ENCODE data around the gene TNIK.

The TNIK gene

DNA sequence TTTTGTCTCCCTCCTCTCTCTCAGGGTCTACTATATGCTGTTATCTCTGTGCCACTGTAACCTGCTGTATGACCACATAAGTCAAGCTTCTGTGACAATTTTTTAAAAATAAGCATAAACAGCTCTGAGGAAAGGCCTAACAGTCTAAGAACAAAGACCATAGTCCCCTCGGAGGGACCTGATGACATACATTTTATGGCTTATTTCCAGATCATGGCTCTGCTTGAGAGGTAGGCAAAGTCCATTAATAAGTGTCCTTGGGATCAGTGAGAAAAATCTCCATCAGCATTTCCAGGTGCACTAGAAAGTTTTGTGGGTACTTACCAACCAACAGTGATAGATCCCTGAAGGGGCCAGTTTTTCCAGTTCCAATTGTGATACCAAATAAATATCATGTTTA, 123.8 kb downstream of the TNIK start:
- ATAC-seq (no peak), DNase-seq (no peak)

DNA sequence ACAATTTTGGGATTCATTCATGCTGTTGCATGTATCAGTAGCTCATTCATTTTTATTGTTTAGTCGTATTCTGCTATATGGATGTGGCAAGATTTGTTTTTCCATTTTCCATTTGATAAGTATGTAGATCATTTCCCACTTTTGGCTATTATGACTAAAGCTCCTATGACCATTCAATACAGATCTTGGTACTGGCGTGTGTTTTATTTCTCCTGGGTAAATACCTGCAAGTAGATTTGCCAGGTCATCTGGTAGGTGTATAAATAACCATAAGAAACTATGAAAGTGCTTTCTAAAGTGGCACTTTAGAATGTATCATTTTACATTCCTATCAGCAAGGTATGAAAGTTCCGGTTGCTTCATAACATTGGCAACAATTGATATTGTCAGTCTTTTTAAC, 124.6 kb downstream of the TNIK start:
- DNase-seq: no peak
- no peak for ATAC-seq

DNA sequence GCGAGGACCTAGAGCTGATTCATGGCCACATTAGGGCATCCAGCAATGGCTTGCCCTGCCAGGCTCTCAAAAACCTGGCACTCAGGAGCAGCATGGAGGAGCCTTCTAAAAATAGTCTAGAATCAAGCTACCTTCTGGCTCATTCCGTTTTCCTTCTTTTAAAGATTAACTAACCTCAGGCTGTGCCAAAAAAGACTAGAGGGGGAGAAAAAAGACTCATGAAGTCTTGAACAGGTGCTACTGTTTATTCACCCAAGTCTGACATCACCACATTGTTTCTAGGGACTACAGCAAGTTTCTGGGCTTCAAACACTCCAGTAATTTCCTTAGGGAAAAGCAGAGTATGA, 125.8 kb downstream of the TNIK start:
- ATAC-seq: no peak
- no peak for DNase-seq

- ATAC-seq (no peak), DNase-seq (no peak)
Observed at GRCh38 chr3:171333784-171334464, 126.3 kb downstream of the TNIK start.

GRCh38 chr3:171330938-171331337, 129.3 kb downstream of the TNIK start:
- ATAC-seq (no peak), DNase-seq (no peak)

DNA sequence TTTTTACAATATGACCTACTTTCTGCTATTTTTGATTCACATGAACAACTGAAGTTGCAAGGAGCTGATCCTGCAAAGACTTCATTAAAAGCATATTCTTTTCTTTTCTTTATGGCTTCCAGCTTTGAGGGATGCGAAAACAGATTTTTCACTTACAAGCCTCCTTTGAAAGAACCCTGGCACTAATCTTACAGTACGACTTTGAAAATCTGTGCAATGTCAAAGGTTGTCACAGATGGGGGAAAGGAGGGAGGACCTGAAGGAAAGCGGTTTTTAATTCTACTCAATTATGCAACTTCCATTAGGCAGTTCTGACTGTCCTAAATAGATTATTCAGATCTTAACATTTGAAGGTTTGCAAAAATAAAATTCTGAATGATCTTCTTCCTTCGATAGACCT, 130.5 kb downstream of the TNIK start:
- DNase-seq: no peak

GRCh38 chr3:171328419-171329082, 131.7 kb downstream of the TNIK start:
- ATAC-seq: peak; percentile 69
- peak; percentile 48 for DNase-seq

More for the DNA sequence above, 130.5 kb downstream of the TNIK start:
- ATAC-seq: no peak

DNA sequence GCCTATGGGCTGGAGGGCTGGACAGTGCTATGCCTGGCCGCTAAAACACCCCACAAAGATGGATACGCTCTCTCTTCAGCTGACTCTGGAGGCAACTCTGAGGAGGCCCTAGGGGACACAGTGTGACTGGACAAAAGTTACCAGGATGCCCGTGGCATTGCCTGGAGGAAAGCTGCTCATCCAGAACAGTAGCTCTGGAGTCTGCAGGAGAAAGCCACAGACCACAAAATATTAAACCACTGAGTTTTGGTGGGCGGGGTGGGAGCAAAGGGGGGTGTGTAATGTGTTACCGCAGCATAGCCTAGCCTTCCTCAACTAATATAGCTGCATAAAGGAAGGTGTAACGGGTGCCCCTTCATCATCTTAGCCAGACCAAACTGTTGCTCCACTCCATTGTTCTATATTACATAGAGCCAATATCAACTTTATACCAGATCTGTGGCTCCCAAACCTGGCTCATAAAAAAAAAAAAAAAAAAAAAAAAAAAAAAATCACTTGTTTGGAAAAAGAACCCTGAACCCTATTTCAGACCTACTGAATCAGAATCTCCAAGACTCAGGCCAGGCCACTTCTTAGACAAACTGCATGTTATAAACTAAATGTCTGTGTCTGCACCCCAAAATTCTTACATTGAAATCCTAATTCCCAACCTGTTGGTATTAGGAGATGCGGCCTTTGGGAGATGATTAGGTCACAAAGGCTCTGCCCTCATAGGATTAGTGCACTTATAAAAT, 132.6 kb downstream of the TNIK start:
- no peak for DNase-seq
- ATAC-seq: no peak

DNA sequence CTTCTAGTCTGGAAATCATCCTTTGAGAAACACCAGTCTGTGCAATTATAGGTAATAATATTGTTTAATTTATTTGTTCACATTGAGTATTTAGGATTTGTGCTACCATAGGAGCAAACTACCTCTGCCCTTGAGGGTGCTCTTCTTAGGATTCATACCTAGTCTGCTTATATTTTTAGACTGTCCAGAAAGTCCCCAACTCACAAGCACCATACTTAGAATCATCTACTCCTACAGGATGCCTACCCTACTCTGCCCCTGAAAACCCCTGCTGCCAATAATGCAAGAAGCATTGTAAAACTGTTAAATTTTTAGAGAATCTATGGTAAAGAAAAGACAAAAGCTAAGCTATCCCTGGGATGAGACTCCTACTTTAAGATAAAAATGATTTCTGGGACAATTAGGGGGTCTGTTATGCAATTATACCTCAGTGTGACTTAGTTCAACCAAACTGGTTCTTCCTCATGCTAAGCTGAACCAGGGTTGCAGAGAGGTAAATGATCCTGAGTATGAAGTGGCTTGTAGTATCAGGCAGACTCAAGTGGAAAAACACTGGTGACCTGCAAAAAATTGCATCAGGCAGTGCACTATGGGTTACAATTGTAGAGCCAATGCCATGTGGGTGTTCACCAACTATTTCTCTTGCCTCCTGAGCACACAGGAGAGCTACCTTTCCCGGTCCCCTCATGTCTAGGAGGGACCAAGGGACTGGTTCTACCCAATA, 133.3 kb downstream of the TNIK start:
- DNase-seq (no peak), ATAC-seq (no peak)

GRCh38 chr3:171323938-171324536, 136.2 kb downstream of the TNIK start:
- DNase-seq (no peak), ATAC-seq (no peak)

DNA sequence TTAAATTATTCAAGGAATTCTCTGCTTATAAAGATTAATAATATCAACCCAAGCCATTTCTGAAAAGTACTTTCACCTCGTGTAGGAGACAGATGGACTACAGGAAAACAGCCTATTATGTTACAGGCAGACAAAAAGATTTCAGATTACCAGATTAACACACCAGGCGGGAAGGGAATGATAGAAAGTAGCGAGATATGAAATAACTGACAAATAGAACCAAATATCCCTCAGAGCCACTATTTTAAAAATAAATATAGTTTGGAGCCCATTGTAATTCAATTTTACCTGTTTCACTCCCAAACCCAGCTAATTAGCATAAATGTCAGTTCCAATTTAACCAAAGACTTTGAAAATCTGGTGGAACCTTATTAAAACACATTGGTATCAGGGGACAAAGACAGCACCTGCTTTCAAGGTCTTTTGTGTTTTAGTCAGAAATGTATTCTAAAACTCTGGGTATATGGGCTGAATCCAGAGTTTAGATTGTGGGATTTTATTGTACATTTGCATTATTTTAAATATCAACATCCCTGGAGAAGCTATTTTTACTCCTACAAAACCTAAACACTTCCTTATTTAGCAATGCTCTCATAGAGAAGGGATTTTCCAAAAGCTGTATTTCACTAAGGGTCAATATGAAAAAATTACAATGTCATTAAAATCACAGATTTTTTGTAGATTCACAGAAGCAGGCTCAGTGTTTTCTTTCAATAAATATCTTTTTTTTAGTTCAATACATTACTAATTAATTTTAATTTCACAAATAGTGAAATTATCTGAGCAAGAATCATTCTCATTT, 138.4 kb downstream of the TNIK start:
- no peak for ATAC-seq
- no peak for DNase-seq

GRCh38 chr3:171320750-171321558, 139.3 kb downstream of the TNIK start:
- DNase-seq (no peak), ATAC-seq (no peak)

DNA sequence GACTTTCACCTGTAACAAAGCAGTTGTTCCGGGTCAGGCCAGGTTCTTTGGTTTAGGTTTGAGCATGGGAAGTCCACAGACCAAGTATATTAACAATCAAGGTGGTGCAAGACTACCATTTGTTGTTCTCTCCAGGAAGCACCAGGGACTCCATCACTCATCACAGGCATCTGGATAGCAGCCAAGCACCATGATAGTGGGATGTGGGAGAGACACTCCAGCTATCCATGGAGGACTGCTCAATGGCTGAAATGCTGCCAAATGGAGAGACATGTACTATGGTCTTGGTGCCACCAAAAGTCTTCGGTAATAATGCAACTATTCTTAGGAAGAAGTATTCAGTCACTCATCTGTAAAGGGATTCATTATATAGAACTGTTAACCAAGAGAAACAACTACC, 143.0 kb downstream of the TNIK start:
- ATAC-seq: no peak
- DNase-seq: no peak

- ATAC-seq (no peak), DNase-seq (no peak)
Observed at GRCh38 chr3:171315919-171316318, 144.3 kb downstream of the TNIK start.

GRCh38 chr3:171315101-171315500, 145.1 kb downstream of the TNIK start:
- ATAC-seq (no peak), DNase-seq (no peak)

DNA sequence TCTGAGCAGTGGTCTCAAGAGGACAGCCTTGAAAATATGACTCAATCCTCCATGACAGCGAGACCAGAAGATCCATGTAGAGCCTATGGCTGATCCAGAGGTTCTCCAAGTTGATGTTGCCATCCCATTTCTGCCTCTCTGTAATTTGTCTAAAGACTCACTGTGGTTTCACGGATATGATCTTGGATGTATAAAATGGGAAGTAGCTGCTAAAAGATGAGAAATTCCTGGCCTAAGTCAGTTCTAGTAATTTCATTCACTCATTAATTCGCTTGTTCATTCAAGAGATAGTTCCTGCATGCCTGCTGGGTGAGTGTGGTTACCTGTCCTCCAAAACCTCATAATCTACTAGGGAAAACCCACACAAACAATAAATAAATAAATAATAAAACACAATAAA, 145.9 kb downstream of the TNIK start:
- DNase-seq (no peak), ATAC-seq (no peak)

DNA sequence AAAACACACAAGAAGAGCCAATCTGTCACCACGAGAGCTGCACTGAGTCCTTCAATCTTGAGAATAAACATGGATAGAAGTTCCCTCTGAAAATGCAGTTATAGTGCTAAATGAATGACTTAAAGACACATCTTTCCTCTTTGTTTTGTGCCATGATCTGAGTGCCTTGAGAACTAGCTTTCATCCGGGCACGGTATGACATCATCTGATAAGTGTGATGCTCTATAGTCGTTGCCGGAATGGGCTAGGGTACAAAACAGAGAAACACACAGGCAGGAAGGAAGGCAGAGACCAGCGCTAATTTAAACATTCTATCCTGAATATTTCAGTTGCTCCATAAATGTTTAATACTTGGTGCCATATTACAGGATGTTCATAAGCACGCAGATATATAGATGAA, 146.5 kb downstream of the TNIK start:
- DNase-seq: no peak
- ATAC-seq: no peak

GRCh38 chr3:171312741-171313140, 147.5 kb downstream of the TNIK start:
- ATAC-seq (no peak), DNase-seq (no peak)

- ATAC-seq: peak; percentile 14
Observed at GRCh38 chr3:171311784-171312183, 148.4 kb downstream of the TNIK start.

GRCh38 chr3:171309906-171310359, 150.3 kb downstream of the TNIK start:
- DNase-seq: no peak
- ATAC-seq: peak; percentile 52

More at GRCh38 chr3:171311784-171312183, 148.4 kb downstream of the TNIK start:
- no peak for DNase-seq

- ATAC-seq: no peak
- DNase-seq: no peak
Observed at GRCh38 chr3:171307988-171308387, 152.2 kb downstream of the TNIK start.
